Stimulated activated CD4-positive, alpha-beta T cell treated with anti-CD3 and anti-CD28 coated beads, TNF-alpha, amount 100 ng/mL, for 48 hours (primary cell): Measurements from ENCODE around the gene STIMATE.

Source experiments
- DNase-seq, 3 donors: peaks; one replicate each; pipeline ENCODE4 v3.0.0-alpha.2; 2020; ENCODE audit warnings: low read depth in 3 of 3

Gene STIMATE

DNA sequence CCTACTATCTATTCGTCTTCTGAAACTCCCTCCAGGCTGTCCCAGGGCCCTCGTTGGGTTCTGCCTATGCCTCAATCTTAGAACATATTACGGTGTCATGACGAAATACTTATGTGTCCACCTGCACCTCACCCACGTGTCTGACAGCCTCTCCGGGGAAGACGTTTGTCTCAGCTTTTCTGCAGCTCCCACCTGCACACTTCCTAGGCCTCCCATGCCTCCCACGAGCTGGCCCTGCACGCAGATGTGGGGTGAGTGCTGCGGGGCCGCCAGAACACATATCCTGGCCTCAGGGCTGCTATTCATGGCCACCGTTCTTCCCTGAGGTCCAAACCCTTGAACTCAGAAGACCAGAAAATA is 55.4 kb downstream of the STIMATE start:
- no peak for DNase-seq

GRCh38 chr3:52841211-52841980 is 56.0 kb downstream of the STIMATE start:
- no peak for DNase-seq

DNA sequence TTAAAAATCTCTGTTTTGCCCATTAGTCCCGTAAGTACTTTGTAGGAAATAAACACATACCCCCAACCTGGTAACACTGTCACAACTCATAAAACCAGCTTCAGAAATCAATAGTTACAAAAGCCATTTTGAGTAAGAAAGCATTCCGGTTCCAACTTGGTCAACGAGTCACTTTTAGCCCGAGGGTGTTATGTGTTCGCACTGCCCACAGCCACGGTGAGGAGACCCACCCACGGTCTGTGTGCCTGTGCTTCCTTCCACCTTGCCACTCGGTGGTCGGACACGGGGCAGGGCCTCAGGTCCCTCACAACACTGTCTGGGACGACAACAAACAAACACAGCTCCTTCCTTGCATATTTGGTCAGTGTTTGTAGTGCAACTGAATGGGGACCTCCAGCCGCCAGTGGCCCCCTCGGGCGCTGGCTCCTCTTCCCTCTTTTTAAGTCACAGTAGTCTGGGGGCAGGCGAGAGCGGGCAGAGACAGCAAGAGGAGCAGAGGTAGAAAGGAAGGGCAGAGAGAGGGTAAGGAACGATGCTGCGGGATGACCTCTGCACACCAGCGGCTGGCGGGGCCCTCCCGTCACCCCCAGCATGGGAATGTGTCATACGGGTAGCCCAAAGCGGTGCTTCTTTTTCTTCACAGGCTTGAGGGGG is 57.3 kb downstream of the STIMATE start:
- no peak for DNase-seq

GRCh38 chr3:52839268-52839575 is 58.1 kb downstream of the STIMATE start:
- no peak for DNase-seq

- no peak for DNase-seq
Measured at GRCh38 chr3:52838561-52839267, 58.6 kb downstream of the STIMATE start.

- no peak for DNase-seq
Measured at GRCh38 chr3:52836986-52837385, 60.4 kb downstream of the STIMATE start.

DNA sequence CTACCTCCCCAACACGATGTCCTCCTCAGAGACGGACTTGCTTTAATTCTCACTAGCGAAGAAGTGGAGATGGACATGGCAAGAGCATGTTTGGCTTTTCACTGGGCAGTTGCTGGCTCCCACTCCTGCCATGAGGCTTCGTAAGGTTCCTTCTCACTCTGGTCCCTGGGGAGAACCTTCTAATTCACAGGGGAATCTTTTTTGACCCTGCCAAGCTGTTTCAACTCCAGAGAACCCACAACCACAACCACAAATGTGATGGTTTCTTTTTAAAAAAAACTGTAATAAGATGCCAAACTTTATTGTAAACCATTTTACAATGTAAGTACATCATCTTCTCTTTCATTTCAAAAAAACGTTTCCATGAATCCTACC is 60.9 kb downstream of the STIMATE start:
- DNase-seq: no peak

DNA sequence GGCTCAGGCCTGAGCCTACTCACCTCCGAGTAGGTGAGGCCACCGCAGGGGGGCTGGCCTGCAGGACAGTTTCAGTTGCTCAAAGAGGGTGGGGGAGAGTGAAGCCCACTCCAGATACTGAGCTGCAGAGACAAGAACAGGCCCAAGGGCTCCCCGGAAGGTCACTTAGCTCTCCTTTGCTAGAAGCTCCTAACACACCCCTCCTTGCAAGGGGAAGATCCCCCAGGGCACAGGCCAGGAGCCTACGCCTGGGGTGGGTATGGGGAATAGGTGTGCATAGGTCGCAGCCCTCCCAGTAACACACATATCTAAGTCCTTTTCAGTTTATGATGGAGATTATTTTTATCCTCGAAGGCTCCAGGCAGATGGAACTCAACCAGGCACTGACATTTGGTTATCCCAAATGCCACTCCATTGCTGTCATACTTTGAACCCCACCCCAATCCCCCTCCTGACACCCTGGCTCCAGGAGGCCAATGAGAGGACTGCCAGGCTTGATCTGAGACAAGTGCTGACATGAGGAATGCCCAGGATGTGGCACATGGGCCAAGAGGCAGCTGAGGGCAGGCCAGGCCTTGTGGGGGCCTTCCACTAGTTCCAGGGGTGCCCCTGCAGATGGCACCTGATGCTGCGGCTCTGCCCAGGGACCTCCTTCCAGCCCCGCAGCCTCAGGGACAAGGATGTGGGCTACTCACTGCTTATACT is 61.4 kb downstream of the STIMATE start:
- no peak for DNase-seq

- no peak for DNase-seq
Measured at GRCh38 chr3:52834871-52835501, 62.4 kb downstream of the STIMATE start, which contains the start of gene MUSTN1. TSS of gene MUSTN1 (minus strand) at chr3:52835019. CDS start at chr3:52834948, 71 bp downstream.

- DNase-seq: no peak
Measured at GRCh38 chr3:52833202-52833601, 64.1 kb downstream of the STIMATE start.

GRCh38 chr3:52831500-52832301 is 65.6 kb downstream of the STIMATE start:
- DNase-seq: no peak

GRCh38 chr3:52830535-52831258 is 66.7 kb downstream of the STIMATE start, which contains the start of gene ITIH4:
TSS of gene ITIH4 (minus strand) at chr3:52830672. CDS start at chr3:52830642, 30 bp downstream.
- no peak for DNase-seq

- no peak for DNase-seq
Measured at GRCh38 chr3:52829906-52830463, 67.4 kb downstream of the STIMATE start.

- DNase-seq: no peak
Measured at GRCh38 chr3:52829482-52829881, 67.9 kb downstream of the STIMATE start.

DNA sequence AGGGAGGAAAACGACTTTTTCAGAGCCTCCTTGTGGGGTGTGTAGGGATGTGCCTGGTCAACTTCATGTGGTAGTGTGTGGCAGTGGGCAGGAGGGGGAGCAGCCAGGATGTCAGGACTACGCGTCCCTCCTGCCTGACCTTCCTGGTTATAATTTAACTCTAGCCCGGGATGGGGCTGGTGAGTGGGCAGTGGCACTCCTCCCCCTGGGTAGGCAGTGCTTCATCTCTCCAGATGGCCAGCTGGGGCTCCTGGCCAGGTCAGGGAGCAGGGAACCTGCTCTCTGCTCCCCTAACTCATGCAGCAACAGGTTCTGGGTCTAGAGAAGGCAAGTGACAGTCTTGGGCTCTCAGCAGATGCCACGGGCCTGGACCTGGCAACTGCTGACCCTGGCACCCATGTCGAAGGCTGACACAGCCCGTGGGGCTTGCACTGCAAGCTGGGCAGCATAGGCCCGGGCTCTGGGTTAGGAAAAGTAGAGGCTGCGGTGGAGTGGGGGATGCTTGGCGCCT is 69.4 kb downstream of the STIMATE start:
- DNase-seq: no peak

GRCh38 chr3:52827441-52827840 is 69.9 kb downstream of the STIMATE start:
- DNase-seq: no peak

DNA sequence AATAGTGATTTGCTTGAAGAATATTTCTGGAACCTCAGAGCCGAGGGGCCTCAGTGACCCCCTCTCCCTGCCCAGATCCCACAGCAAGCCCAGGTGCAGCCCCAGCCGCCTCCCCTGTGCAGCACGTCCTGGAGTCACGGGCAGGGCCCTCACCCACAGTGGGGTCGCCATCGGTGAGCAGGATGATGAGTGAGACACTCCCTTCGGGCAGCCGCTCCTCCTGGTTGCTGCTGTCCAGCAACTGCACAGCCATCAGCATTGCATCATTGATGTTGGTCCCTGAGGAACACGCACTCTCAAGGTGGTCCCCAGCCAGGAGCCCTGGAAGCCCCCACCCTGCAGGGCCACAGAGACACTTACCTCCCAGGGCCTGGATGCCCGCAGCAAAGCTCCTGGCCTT is 73.3 kb downstream of the STIMATE start:
- no peak for DNase-seq

DNA sequence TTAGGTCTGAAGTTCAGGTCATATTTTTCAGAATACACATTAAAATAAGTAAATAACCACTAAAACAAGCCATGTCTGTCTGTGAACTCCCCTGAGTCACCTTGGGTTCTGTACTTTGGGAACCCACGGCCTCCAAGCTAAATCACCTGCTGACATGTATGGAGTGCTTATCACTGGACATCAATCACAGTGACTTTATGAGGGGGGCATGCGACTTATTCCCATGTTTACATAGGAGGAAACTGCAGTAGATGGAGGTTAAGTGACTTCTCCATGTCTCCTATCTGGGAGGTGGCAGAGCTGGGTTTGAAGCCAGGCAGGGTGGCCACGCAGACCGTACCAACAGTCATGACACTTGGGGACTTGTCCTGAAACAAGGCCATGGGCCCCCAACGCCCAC is 75.0 kb downstream of the STIMATE start:
- no peak for DNase-seq

GRCh38 chr3:52820736-52821135 is 76.6 kb downstream of the STIMATE start:
- DNase-seq: peak in 1 of 3 donors; percentile 15

DNA sequence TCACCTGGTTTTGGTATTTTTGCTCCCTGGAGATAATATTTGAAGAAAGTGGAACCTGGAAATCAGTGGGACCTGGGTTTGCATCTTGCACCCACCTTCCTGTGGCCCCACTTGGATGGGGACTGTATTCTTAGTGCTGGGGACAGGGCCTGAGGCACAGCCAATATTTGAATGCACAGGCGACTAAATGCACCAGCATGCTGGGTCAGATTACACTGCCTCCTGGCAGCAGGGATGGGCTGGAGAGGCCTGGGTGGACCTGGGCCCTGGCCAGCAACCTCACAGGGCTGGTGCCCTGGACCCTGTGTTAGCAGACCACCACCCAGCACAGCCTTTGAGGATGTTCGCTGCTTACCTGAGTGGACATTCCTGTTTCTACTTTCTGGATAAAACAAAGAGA is 77.4 kb downstream of the STIMATE start:
- no peak for DNase-seq
